GM12891 (cell line): Measurements from ENCODE around the gene ARHGEF4.

Experiments
- PAX5 ChIP-seq: IDR thresholded peaks from 2 replicates; pipeline ENCODE4 v1.6.1; 2011; ENCODE audit warnings: low read length, moderate library complexity, mild to moderate bottlenecking; ENCODE audit not compliant: insufficient read depth, severe bottlenecking
- POLR2A ChIP-seq: IDR thresholded peaks from 2 replicates; pipeline ENCODE4 v1.6.1; 2011; ENCODE audit warnings: low read depth, low read length, control low read depth
- POLR2AphosphoS5 ChIP-seq: IDR thresholded peaks from 2 replicates; pipeline ENCODE4 v1.6.1; 2011; ENCODE audit warnings: low read depth, low read length, control low read depth
- POU2F2 ChIP-seq: IDR thresholded peaks from 2 replicates; pipeline ENCODE4 v1.6.1; 2011; ENCODE audit warnings: low read depth, mild to moderate bottlenecking, control low read depth, low read length, moderate library complexity
- SPI1 ChIP-seq: IDR thresholded peaks from 2 replicates; pipeline ENCODE4 v1.6.1; 2011; ENCODE audit warnings: low read depth, low read length, control low read depth

- TF ChIP-seq POLR2A (no peak), PAX5 (no peak), SPI1 (no peak), POLR2AphosphoS5 (no peak), POU2F2 (no peak)
These were observed 14.8 kb upstream of the ARHGEF4 start for GRCh38 chr2:130821867-130822266.
